ENCODE data around the gene MAP2K1.

Gene MAP2K1

GRCh38 chr15:66489179-66489791 lies 102.6 kb downstream of the MAP2K1 start:
- H2BK5ac ChIP-seq (ENCODE audit: low read depth, low read length, poor library complexity, severe bottlenecking), result no peak overlapping the region
- no peak overlapping the region for H3K23ac ChIP-seq (ENCODE audit: low read length in 2 of 2)
- WGBS, result 93% methylated on average over 6 of the region's 6 CpGs

DNA sequence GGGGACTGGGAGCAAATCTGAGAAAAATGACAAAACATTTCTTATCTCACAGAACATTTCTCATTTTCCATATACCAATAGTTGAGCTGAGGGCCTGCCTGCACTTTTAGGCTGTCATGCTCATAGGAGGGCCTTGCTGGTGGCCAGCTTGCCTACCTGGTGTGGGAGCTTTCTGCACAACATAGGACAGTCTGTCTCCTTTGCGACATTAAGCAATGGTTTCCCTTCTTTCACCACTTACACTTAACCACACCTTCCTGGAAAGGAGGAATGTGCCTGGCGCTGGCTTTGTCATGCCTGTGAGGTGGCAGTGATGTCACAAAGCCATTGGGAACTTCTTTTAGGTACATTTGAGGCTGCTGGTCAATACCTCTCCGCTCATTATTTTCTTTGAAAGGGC lies 105.1 kb downstream of the MAP2K1 start:
- Histone ChIP-seq H3K18ac (ENCODE audit: low read depth in 1 of 2, low read length in 2 of 2) (no peak overlapping the region), H3K4me2 (ENCODE audit: low read length, poor library complexity, severe bottlenecking) (no peak overlapping the region), H3K9me3 (ENCODE audit: control insufficient read depth, low read length) (no peaks in the 10 kb centered on the region), H4K91ac (ENCODE audit: low read length) (no peak overlapping the region), H2BK12ac (ENCODE audit: low read length in 2 of 2) (no peak overlapping the region), H2BK5ac (ENCODE audit: low read depth, low read length, poor library complexity, severe bottlenecking) (no peak overlapping the region), H3K4me1 (ENCODE audit: control insufficient read depth, insufficient read depth, low read depth, low read length) (peaks cover 1% of the 10 kb centered on the region), H2AK5ac (ENCODE audit: low read length, severe bottlenecking) (no peak overlapping the region), H3K79me1 (replicated peaks; ENCODE audit: low read length, poor library complexity, severe bottlenecking) (peaks cover 14% of the 10 kb centered on the region), H3K27ac (ENCODE audit: low read length, poor library complexity, severe bottlenecking) (no peak overlapping the region), H3K4me3 (ENCODE audit: insufficient read depth in 1 of 2, low read depth in 1 of 2, low read length in 2 of 2) (no peak overlapping the region), H3K27me3 (ENCODE audit: control insufficient read depth in 1 of 2, insufficient read depth in 1 of 2, low read length in 2 of 2) (no peaks in the 10 kb centered on the region), H2BK120ac (ENCODE audit: low read depth, low read length) (no peak overlapping the region), H3K9ac (ENCODE audit: low read length) (no peak overlapping the region), H4K8ac (ENCODE audit: low read length) (no peak overlapping the region), H3K4ac (ENCODE audit: low read depth in 1 of 2, low read length in 2 of 2) (no peak overlapping the region), H3K36me3 (ENCODE audit: control insufficient read depth in 1 of 2, insufficient read depth in 2 of 2, low read depth in 1 of 2, low read length in 2 of 2) (peaks cover 33 to 86% of the 10 kb centered on the region in 2 experiments), H2AFZ (ENCODE audit: low read depth, low read length) (no peak overlapping the region), H2BK15ac (ENCODE audit: low read depth, poor library complexity, severe bottlenecking) (no peak overlapping the region), H3K23ac (ENCODE audit: low read length in 2 of 2) (no peak overlapping the region), H3K14ac (ENCODE audit: low read length in 2 of 2) (no peak overlapping the region)
- WGBS, result 100% methylated on average over 1 of the region's 3 CpGs
- no peak for DNase-seq

More at GRCh38 chr15:66489179-66489791, 102.6 kb downstream of the MAP2K1 start:
- Histone ChIP-seq H3K14ac (ENCODE audit: low read length in 2 of 2) (no peak overlapping the region), H3K27ac (ENCODE audit: low read length, poor library complexity, severe bottlenecking) (no peak overlapping the region), H3K36me3 (ENCODE audit: control insufficient read depth in 1 of 2, insufficient read depth in 2 of 2, low read depth in 1 of 2, low read length in 2 of 2) (peaks cover 44 to 97% of the 10 kb centered on the region in 2 experiments), H3K18ac (ENCODE audit: low read depth in 1 of 2, low read length in 2 of 2) (no peak overlapping the region), H2AK5ac (ENCODE audit: low read length, severe bottlenecking) (no peak overlapping the region), H3K79me1 (replicated peaks; ENCODE audit: low read length, poor library complexity, severe bottlenecking) (peaks cover 25% of the 10 kb centered on the region), H3K9ac (ENCODE audit: low read length) (no peak overlapping the region), H2BK12ac (ENCODE audit: low read length in 2 of 2) (no peak overlapping the region), H4K8ac (ENCODE audit: low read length) (no peak overlapping the region), H4K91ac (ENCODE audit: low read length) (no peak overlapping the region), H3K4me1 (ENCODE audit: control insufficient read depth, insufficient read depth, low read depth, low read length) (no peaks in the 10 kb centered on the region), H3K27me3 (ENCODE audit: control insufficient read depth in 1 of 2, insufficient read depth in 1 of 2, low read length in 2 of 2) (no peaks in the 10 kb centered on the region), H2BK120ac (ENCODE audit: low read depth, low read length) (no peak overlapping the region), H3K4me3 (ENCODE audit: insufficient read depth in 1 of 2, low read depth in 1 of 2, low read length in 2 of 2) (no peak overlapping the region), H2AFZ (ENCODE audit: low read depth, low read length) (no peak overlapping the region), H3K4me2 (ENCODE audit: low read length, poor library complexity, severe bottlenecking) (no peak overlapping the region), H3K4ac (ENCODE audit: low read depth in 1 of 2, low read length in 2 of 2) (no peak overlapping the region), H2BK15ac (ENCODE audit: low read depth, poor library complexity, severe bottlenecking) (no peak overlapping the region), H3K9me3 (ENCODE audit: control insufficient read depth, low read length) (no peaks in the 10 kb centered on the region)
- DNase-seq, result no peak

DNA sequence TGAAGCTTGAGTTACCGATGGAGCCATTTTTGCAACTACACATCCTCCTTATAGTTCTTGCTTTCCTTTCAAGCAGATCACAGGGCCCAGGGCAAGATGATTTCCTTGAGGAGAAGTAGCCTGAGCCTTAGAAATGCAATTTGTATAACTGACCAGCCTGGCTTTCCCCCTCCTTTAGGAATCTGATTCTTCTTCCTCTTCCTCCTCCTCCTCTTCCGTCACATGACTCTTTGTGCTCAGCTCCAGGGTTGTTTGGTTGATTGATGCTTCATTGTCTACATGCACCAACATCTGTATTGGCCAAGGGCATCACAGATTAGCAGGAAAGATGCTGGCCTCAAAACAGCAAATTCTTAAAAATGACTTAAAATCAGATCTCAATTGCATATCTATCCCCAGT lies 107.5 kb downstream of the MAP2K1 start:
- peaks cover 18% of the 10 kb centered on the region for H3K79me1 ChIP-seq (replicated peaks; ENCODE audit: low read length, poor library complexity, severe bottlenecking)
- H4K91ac ChIP-seq (ENCODE audit: low read length), result no peak overlapping the region
- no peak overlapping the region for H3K27ac ChIP-seq (ENCODE audit: low read length, poor library complexity, severe bottlenecking)
- H3K4me2 ChIP-seq (ENCODE audit: low read length, poor library complexity, severe bottlenecking), result no peak overlapping the region
- H3K23ac ChIP-seq (ENCODE audit: low read length in 2 of 2), result no peak overlapping the region
- H2BK5ac ChIP-seq (ENCODE audit: low read depth, low read length, poor library complexity, severe bottlenecking), result no peak overlapping the region
- no peak overlapping the region for H4K8ac ChIP-seq (ENCODE audit: low read length)
- H3K9me3 ChIP-seq (ENCODE audit: control insufficient read depth, low read length), result no peaks in the 10 kb centered on the region
- no peak overlapping the region for H3K4me3 ChIP-seq (ENCODE audit: insufficient read depth in 1 of 2, low read depth in 1 of 2, low read length in 2 of 2)
- H2BK15ac ChIP-seq (ENCODE audit: low read depth, poor library complexity, severe bottlenecking), result no peak overlapping the region
- no peak overlapping the region for H2AFZ ChIP-seq (ENCODE audit: low read depth, low read length)
- peaks cover 4% of the 10 kb centered on the region for H3K4me1 ChIP-seq (ENCODE audit: control insufficient read depth, insufficient read depth, low read depth, low read length)
- H2BK120ac ChIP-seq (ENCODE audit: low read depth, low read length), result no peak overlapping the region
- peaks cover 27 to 79% of the 10 kb centered on the region in 2 experiments for H3K36me3 ChIP-seq (ENCODE audit: control insufficient read depth in 1 of 2, insufficient read depth in 2 of 2, low read depth in 1 of 2, low read length in 2 of 2)
- no peak overlapping the region for H2AK5ac ChIP-seq (ENCODE audit: low read length, severe bottlenecking)
- no peak for DNase-seq
- H3K18ac ChIP-seq (ENCODE audit: low read depth in 1 of 2, low read length in 2 of 2), result no peak overlapping the region
- no peak overlapping the region for H2BK12ac ChIP-seq (ENCODE audit: low read length in 2 of 2)
- WGBS, result 93% methylated on average over 2 of the region's 2 CpGs
- no peak overlapping the region for H3K14ac ChIP-seq (ENCODE audit: low read length in 2 of 2)
- no peaks in the 10 kb centered on the region for H3K27me3 ChIP-seq (ENCODE audit: control insufficient read depth in 1 of 2, insufficient read depth in 1 of 2, low read length in 2 of 2)
- no peak overlapping the region for H3K9ac ChIP-seq (ENCODE audit: low read length)
- no peak overlapping the region for H3K4ac ChIP-seq (ENCODE audit: low read depth in 1 of 2, low read length in 2 of 2)

- peak overlapping the region; percentile 91 for H4K8ac ChIP-seq (ENCODE audit: low read length)
- H2BK12ac ChIP-seq (ENCODE audit: low read length in 2 of 2), result no peak overlapping the region
- H3K4ac ChIP-seq (ENCODE audit: low read depth in 1 of 2, low read length in 2 of 2), result peak overlapping the region in 1 of 2 experiments; percentile 13
- H2AFZ ChIP-seq (ENCODE audit: low read depth, low read length), result peak overlapping the region; percentile 87
- H3K18ac ChIP-seq (ENCODE audit: low read depth in 1 of 2, low read length in 2 of 2), result peak overlapping the region; percentile 63 to 97
- peak overlapping the region; percentile 56 for H3K4me2 ChIP-seq (ENCODE audit: low read length, poor library complexity, severe bottlenecking)
- H2BK15ac ChIP-seq (ENCODE audit: low read depth, poor library complexity, severe bottlenecking), result no peak overlapping the region
- H3K9ac ChIP-seq (ENCODE audit: low read length), result peak overlapping the region; percentile 99
- DNase-seq, result no peak
- H2BK5ac ChIP-seq (ENCODE audit: low read depth, low read length, poor library complexity, severe bottlenecking), result no peak overlapping the region
- no peak overlapping the region for H2AK5ac ChIP-seq (ENCODE audit: low read length, severe bottlenecking)
- no peak overlapping the region for H3K14ac ChIP-seq (ENCODE audit: low read length in 2 of 2)
- H3K4me1 ChIP-seq (ENCODE audit: control insufficient read depth, insufficient read depth, low read depth, low read length), result peaks cover 4% of the 10 kb centered on the region
- H3K9me3 ChIP-seq (ENCODE audit: control insufficient read depth, low read length), result no peaks in the 10 kb centered on the region
- peak overlapping the region; percentile 78 to 94 for H3K4me3 ChIP-seq (ENCODE audit: insufficient read depth in 1 of 2, low read depth in 1 of 2, low read length in 2 of 2)
- H4K91ac ChIP-seq (ENCODE audit: low read length), result peak overlapping the region; percentile 78
- no peak overlapping the region for H3K23ac ChIP-seq (ENCODE audit: low read length in 2 of 2)
- peaks cover 12% of the 10 kb centered on the region for H3K79me1 ChIP-seq (replicated peaks; ENCODE audit: low read length, poor library complexity, severe bottlenecking)
- H3K27ac ChIP-seq (ENCODE audit: low read length, poor library complexity, severe bottlenecking), result peak overlapping the region; percentile 73
- no peaks in the 10 kb centered on the region for H3K27me3 ChIP-seq (ENCODE audit: control insufficient read depth in 1 of 2, insufficient read depth in 1 of 2, low read length in 2 of 2)
- WGBS, result 44% methylated on average over 17 of the region's 17 CpGs
- H3K36me3 ChIP-seq (ENCODE audit: control insufficient read depth in 1 of 2, insufficient read depth in 2 of 2, low read depth in 1 of 2, low read length in 2 of 2), result peaks cover 23 to 79% of the 10 kb centered on the region in 2 experiments
- no peak overlapping the region for H2BK120ac ChIP-seq (ENCODE audit: low read depth, low read length)
These were observed 110.3 kb downstream of the MAP2K1 start for GRCh38 chr15:66496951-66497501.

All from mesenchymal stem cell (in vitro differentiated cells and primary cell).